NCI-H2196 treated with DMSO at 0.1 percent for 48 hours (cell line): ENCODE data around the gene STK32C.

Experiments used
- DNase-seq: peaks from one replicate; lab custom pipeline; 2025; ENCODE audit not compliant: unreplicated experiment; lab: John Stamatoyannopoulos, UW

STK32C gene

GRCh38 chr10:132282667-132283603 lies 24.8 kb downstream of the STK32C start:
- no peak for DNase-seq

DNA sequence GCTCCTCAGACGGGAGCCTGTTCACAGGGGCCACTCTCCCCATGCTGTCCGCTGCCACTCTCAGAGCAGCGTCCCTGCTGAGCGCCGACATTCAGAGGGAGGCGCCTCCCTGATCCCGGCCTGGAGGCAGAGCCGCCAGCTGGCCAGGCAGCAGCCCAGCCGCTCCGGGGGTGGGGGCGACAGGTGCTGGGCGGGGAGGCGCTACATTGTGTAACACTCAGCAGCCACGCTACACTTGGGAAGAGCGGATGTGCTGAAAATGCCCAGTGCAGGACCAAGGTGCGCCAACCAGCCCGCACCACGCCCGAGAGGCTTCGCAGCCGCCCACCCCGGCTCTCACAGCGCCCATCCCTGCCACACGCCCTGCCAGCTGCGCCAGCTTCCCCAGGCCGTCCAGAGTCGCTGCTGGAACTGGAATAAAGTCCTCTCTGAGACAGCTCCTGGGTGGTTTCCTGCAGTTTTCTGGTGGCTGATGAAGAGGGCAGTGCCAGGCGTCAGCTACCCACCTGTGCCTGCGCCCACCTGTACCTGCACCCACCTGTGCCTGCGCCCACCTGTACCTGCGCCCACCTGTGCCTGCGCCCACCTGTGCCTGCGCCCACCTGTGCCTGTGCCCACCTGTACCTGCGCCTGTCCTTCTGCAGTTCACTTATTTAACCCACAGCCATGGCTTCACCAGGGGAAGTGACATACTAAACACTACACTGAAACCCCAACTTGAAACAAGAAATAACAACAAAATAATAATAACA lies 25.7 kb downstream of the STK32C start:
- DNase-seq: peak; percentile 26

- DNase-seq: no peak
Observed at GRCh38 chr10:132280646-132281074, 27.1 kb downstream of the STK32C start.

DNA sequence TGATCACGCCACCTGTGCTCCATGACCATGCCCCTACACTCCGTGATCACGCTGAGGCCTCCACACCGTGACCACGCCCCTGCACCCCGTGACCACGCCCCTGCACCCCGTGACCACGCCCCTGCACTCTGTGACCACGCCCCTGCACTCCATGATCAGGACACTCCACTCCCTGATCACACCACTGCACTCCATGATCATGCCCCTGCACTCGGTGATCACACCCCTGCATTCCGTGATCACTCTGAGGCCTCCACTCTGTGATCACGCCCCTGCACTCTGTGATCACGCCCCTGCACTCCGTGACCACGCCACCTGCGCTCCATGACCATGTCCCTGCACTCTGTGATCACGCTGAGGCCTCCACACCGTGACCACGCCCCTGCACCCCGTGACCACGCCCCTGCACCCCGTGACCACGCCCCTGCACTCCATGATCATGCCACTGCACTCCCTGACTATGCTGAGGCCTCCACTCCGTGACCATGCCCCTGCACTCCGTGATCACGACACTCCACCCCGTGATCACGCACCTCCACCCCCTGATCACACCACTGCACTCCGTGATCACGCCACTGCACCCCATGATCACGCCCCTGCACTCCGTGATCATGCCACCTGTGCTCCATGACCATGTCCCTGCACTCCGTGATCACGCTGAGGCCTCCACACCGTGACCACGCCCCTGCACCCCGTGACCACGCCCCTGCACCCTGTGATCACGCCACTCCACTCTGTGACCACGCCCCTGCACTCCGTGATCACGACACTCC lies 27.7 kb downstream of the STK32C start:
- DNase-seq: no peak

GRCh38 chr10:132277311-132277741 lies 30.4 kb downstream of the STK32C start:
- no peak for DNase-seq

- no peak for DNase-seq
Observed at GRCh38 chr10:132276706-132277105, 31.0 kb downstream of the STK32C start.

GRCh38 chr10:132276179-132276675 lies 31.5 kb downstream of the STK32C start:
- no peak for DNase-seq

DNA sequence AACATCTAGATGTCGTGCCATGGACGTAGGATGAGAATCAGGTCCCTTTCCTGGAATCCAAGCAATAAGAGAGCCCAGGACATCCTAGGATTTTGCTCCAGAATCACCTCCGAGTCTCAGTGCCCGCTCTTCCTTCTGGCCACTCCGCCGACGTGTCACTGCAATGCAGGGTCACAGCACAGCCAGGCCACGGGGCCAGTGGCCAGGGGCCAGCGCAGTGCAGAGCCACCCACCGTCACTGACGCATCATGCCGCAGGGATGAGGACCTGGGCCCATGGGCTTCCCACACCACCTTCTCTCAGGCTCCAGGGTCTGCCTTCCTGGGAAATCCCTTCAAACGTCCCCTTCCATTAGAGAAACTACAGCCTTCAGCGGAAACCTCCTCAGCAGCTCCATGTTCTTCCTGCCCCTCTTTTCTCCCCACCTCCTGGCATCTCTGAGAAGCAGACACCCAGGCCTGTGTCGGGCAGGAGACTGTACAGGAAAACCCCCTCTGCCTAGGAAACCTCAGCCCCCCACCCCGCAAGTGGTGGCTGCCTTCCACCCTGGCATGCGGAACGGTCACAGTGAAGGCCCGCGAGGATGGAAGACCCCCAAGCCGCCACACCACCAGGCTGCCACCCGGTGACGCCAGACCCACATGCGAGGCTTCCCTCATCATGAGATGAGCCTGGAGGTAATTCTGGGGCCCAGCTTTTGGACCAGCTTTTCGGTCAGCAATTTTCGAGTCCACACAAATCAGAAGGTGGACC lies 32.1 kb downstream of the STK32C start:
- no peak for DNase-seq

GRCh38 chr10:132274986-132275385 lies 32.8 kb downstream of the STK32C start:
- no peak for DNase-seq

- no peak for DNase-seq
Observed at GRCh38 chr10:132274581-132274980, 33.2 kb downstream of the STK32C start.

DNA sequence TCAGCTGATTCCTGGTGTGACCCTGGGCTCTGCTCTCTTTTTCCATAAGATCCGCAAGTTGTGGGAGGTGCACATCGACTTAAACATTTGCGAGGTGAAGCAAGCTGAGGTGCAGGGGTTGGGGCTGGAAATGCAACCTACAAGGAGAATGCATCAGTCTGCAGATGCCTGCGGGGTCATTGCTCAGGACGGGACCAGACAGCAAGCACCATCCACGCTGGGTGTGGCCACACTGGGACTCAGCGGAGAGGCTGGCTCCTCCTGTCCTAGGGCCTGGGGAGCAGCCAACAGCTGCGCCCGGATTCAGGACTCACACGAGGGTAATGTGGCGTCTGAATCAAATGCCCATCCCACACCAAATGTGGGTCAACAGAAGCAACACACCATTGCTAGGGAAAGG lies 33.8 kb downstream of the STK32C start:
- DNase-seq: no peak

- DNase-seq: no peak
Observed at GRCh38 chr10:132273304-132273944, 34.3 kb downstream of the STK32C start.

DNA sequence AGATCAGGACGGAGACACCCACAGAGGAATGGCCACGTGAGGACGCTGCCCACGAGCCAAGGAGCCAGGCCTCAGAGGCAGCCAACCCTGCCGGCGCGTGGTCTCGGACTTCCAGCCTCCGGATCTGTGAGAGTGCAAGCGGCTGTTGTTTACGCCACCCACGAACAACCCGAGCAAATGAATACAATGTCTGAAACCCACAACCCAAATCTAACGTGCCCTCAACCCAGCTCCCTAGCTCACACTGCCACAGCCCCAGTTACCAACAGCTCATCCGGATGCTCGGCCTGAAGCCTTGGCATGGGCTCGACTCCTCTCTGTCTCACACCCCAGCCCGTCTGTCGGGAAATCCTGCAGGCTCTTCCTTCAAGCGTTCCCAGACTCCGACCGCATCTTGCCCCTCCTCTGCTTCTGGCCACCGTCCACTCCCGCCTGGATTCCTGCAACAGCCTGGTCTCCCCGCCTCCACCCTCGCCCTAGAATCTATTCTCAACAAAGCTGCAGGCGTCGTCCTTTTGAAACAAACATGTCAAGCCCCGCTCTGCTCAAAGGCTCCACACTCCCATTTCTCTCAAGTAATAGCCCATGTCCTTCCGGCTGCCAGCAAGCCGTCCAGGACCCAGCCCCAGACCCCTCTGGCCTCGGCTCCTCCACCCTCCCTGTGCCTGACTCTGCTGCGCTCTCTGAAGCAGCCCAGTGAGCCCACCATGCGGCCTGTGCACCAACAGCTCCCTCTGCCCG lies 35.3 kb downstream of the STK32C start:
- no peak for DNase-seq

DNA sequence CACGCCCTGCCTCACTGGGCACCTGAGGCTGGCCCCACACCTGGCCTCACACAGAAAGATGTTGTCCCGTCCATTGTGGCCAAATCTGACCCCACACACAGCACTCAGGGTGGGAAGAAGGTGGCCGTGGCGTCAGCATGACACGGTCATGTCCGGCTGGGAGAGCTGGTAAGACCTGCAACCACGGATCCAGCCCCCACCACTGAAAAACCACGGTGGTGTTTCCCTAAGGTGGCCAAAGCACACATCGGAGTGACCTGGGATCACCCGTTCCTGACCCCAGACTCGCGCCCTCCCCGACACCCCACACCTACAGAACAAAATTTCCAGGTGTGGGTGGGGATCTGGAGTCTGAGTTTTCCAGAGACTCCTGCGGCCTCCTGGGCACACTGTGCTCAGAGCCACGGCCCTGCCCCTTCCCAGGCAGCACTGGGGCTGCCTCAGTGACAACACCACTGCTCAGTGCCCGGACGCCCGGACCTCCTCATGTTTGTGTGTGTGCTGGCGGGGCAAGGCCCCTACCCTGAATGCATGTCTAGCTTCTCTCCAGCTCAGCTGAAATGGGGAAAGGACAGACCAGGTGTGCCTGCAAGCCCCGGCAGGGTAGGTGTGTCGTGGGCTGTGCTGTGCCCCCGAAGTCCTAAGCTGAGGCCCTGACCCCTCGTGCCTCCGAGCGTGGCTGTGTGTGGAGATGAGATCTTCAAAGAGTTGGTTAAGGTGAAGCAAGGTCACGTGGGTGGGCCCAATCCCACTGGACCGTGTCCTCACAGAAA lies 36.1 kb downstream of the STK32C start:
- DNase-seq: no peak

GRCh38 chr10:132270721-132271457 lies 36.9 kb downstream of the STK32C start:
- no peak for DNase-seq

DNA sequence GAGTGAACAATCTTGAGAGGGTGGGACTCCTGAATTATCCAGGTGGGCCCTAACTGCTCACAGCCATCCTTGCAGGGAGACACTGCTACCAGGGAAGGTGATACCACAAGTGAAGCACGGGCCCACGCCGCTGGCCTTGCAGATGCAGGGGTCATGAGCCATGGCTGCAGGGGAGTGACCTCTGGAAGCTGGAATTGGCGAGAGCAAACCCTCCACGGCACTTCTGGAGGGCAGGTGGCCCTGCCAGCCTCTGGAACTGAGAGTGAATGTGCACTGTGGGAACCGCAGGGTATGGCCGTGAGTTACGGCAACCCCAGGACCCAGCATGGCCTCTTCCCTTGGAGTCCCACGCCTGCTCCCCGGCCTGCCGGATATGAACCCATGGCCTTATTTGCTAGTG lies 37.5 kb downstream of the STK32C start:
- no peak for DNase-seq

DNA sequence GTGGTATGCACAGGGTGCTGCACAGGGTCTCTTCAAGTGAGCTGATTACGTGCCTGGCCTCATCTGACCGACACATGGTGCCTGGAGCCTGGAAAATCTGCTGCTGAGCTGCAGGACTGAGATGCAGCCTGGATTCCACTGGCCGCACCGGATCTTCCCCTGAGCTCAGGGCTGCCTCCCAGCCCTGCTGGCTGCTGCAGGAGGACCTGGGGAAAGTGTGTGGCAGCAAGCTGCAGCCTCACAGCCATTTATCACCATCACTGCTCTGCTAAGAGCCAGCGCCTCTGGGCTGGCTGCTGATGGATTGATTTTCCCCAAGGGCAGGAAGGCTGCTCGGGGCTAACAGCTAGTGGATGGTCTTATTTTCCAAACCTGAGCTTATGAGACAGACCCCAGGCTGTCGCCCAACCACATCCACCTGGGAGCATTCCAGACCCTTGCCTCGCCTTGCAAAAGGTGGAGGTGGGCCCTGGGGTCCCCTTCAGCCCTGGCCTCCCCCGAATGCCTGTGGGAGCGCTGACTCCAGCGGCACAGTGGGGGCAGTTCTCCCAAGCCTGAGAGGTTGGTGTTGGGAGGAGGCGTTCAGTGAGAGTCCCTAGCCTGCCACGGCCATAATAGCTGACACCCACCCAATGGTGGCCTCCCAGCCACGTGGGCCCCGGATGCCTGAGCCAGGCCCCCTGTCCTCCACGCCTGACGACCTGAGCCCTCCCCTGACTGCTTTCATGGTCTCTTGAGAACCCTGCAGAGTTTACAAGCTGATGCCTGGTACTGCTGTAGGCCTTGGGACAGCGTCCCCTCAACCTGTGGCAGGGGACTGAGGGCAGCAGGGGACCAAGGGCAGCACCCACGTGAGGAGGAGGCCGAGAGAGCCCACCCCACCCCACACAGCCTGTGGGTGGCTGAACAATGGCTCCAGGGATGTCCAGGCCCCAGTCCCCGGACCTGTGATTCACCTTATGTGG lies 38.2 kb downstream of the STK32C start:
- DNase-seq: no peak
